NAMALWA (cell line): ENCODE measurements around the gene PRTFDC1.
"Not testable (repeated sequence)": the region's sequence is repeated elsewhere in the genome, so short reads cannot be mapped to it uniquely, and the experiment has no call there.

Experiments used
- DNase-seq: peaks from one replicate; pipeline ENCODE4 v3.0.0-alpha.2; 2015; ENCODE audit warnings: low spot score

Gene PRTFDC1

GRCh38 chr10:24843256-24843655 lies 109.2 kb downstream of the PRTFDC1 start:
- no peak for DNase-seq

GRCh38 chr10:24842856-24843255 lies 109.5 kb downstream of the PRTFDC1 start:
- DNase-seq = no peak

GRCh38 chr10:24841530-24841929 lies 110.9 kb downstream of the PRTFDC1 start:
- DNase-seq = no peak

GRCh38 chr10:24840784-24841183 lies 111.6 kb downstream of the PRTFDC1 start:
- no peak for DNase-seq

- not testable (repeated sequence) for DNase-seq
These were observed 114.6 kb downstream of the PRTFDC1 start for GRCh38 chr10:24837781-24838180.

- no peak for DNase-seq
These were observed 117.5 kb downstream of the PRTFDC1 start for GRCh38 chr10:24834869-24835268.

GRCh38 chr10:24826009-24826408 lies 126.4 kb downstream of the PRTFDC1 start:
- DNase-seq = no peak

- no peak for DNase-seq
These were observed 126.9 kb downstream of the PRTFDC1 start for GRCh38 chr10:24825551-24825950.

- DNase-seq = no peak
These were observed 127.9 kb downstream of the PRTFDC1 start for GRCh38 chr10:24824536-24824935.

- DNase-seq = no peak
These were observed 128.3 kb downstream of the PRTFDC1 start for GRCh38 chr10:24824124-24824523.

GRCh38 chr10:24822590-24822989 lies 129.8 kb downstream of the PRTFDC1 start:
- DNase-seq = no peak

- no peak for DNase-seq
These were observed 130.4 kb downstream of the PRTFDC1 start for GRCh38 chr10:24821986-24822385.

GRCh38 chr10:24816868-24817396 lies 135.5 kb downstream of the PRTFDC1 start:
- DNase-seq = no peak

- no peak for DNase-seq
These were observed 137.7 kb downstream of the PRTFDC1 start for GRCh38 chr10:24814568-24815313.

GRCh38 chr10:24813856-24814255 lies 138.6 kb downstream of the PRTFDC1 start:
- no peak for DNase-seq

GRCh38 chr10:24806262-24806661 lies 146.1 kb downstream of the PRTFDC1 start:
- DNase-seq = no peak

GRCh38 chr10:24804956-24805355 lies 147.4 kb downstream of the PRTFDC1 start:
- no peak for DNase-seq

GRCh38 chr10:24804392-24804791 lies 148.0 kb downstream of the PRTFDC1 start:
- no peak for DNase-seq

- DNase-seq = no peak
These were observed 150.0 kb downstream of the PRTFDC1 start for GRCh38 chr10:24802378-24802777.

GRCh38 chr10:24800861-24801260 lies 151.5 kb downstream of the PRTFDC1 start:
- no peak for DNase-seq
